ENCODE data around the gene PHLDB3.

- TF ChIP-seq CTCF (IDR thresholded peaks at IDR 0.05) (no peak), HDAC2 (IDR thresholded peaks at IDR 0.05) (no peak)
Observed at GRCh38 chr19:43479961-43480561, 24.5 kb downstream of the PHLDB3 start.
